Right renal pelvis (tissue), 4 donors: ENCODE results near the gene KRTAP10-7. TPM values are rescaled to one million over a fixed set of nuclear protein-coding genes. Genes with fewer than 3 reads are reported as not detected.
"Not testable (repeated sequence)": the region's sequence is repeated elsewhere in the genome, so short reads cannot be mapped to it uniquely, and the experiment has no call there.

Experiments used
- DNase-seq, 4 donors: peaks; one replicate each; pipeline ENCODE4 v3.0.0-alpha.2; 2013; ENCODE audit warnings: low read depth in 4 of 4, low spot score in 3 of 4, missing footprints in 1 of 4
- polyA plus RNA-seq, 4 donors: library from polyadenylated mRNA; unstranded; fragments of 120-200 nt; gene quantifications; one replicate each; pipeline ENCODE4 v1.2.1, GENCODE V29; 2013; ENCODE audit not compliant: insufficient read length in 4 of 4

The KRTAP10-7 gene
- polyA plus RNA-seq, 4 donors = not detected

- DNase-seq = no peak
Observed at GRCh38 chr21:44609193-44609592, 8.8 kb downstream of the KRTAP10-7 start.

GRCh38 chr21:44610157-44610843, 9.9 kb downstream of the KRTAP10-7 start:
- not testable (repeated sequence) for DNase-seq

GRCh38 chr21:44611551-44611950, 11.2 kb downstream of the KRTAP10-7 start:
- no peak for DNase-seq

- DNase-seq = no peak
Observed at GRCh38 chr21:44612029-44612486, 11.7 kb downstream of the KRTAP10-7 start, which contains the start of gene KRTAP10-8. KRTAP10-8 (plus strand) TSS chr21:44612079; CDS start chr21:44612101, 22 bp downstream.

- DNase-seq = no peak
Observed at GRCh38 chr21:44612669-44613229, 12.4 kb downstream of the KRTAP10-7 start.

- no peak for DNase-seq
Observed at GRCh38 chr21:44613386-44614155, 13.2 kb downstream of the KRTAP10-7 start.

- DNase-seq = no peak
Observed at GRCh38 chr21:44614161-44614631, 13.8 kb downstream of the KRTAP10-7 start.

DNA sequence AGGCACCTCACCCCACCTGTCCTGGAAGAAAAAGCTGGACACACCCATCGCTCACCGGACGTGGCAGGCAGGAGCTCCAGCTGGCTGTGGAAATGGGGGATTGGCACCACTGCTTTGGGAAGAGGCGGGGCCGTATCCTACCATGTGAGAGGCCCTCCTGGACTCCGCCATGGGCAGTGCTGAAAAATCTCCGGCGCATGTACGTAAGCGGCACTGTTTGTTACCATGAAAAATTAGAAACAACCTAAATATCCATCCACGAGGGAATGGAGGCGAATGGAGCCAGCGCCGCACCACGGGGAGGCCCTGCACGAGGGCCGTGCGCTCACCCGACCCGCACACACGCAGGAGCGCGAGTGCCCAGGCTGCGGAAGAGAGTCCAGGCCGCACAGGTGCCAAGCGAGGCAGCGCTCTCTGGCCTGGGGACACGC, 14.6 kb downstream of the KRTAP10-7 start:
- no peak for DNase-seq

DNA sequence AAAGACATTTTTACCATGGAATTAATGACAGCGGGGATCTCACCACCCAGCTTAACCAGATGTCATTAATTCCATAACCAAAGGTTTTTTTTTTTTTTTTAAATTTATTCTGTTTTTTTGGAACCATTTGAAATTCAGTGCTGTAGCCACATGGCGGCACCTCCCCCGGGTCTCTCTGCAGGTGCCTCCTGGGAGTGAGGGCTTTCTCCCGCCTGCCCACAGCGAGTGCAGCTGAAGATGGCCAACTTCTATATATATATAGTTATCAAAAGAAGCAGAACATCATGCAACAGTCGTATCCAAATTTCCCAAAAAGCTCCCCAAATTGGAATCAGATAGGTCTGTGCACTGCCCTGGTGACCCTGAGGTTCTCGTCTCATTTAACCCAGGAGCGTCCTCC, 15.1 kb downstream of the KRTAP10-7 start:
- DNase-seq = no peak

- DNase-seq = no peak
Observed at GRCh38 chr21:44615911-44616590, 15.7 kb downstream of the KRTAP10-7 start.

DNA sequence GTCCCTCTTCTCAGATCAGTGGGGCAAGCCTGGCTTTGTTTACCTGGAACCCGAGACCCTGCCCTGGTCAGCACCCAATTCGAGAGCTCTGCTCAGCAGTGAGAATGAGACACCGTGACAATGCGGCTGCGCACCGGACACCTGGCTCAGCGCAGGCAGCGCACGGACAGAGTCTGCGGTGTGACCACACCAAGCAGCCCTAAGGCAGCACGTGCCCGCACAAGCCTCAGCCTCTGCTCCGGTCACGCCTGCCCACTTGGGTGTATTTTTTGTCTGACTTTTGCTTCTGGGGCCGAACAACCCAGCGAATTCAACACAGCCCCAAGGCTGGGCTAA, 16.2 kb downstream of the KRTAP10-7 start:
- no peak for DNase-seq

DNA sequence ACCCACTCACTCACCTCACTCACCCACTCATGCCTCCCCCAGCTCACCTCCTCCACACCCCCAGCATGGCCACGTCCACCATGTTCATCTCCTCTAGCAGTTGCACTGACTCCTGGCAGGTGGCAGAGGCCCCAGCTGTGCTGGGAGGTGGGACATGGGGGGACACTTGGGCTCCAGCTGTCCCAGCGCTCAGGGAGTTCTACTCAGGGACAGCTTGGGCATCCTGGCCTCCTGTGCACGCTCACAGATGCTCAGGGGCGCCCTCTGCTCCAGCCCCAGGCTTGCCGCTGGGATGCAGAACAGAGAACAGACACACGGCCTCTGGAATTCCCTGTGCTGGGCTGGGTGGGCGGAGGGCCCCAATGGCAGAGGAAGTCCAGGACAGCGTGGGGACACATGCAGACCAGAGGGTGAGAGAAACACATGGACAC, 16.7 kb downstream of the KRTAP10-7 start:
- DNase-seq = no peak

- DNase-seq = no peak
Observed at GRCh38 chr21:44618504-44618903, 18.1 kb downstream of the KRTAP10-7 start.

DNA sequence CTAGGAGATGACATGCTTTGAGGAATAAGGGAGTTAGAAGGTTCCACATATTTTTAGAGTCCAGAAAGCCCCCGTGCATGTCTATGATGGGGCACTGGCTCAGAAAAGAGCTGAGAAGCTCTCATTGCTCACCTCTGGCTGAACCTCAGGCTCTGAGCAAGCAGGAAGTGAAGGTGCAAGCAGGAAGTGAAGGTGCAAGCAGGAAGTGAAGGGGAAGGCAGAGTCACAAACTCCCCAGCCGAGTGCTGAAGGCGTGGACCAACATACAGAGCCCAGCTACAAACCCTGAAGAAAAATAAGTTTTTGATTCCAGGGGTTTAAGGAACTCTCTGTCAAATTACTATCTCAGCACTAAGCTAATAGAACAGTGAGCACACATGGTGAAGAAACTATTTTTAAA, 18.5 kb downstream of the KRTAP10-7 start:
- no peak for DNase-seq

DNA sequence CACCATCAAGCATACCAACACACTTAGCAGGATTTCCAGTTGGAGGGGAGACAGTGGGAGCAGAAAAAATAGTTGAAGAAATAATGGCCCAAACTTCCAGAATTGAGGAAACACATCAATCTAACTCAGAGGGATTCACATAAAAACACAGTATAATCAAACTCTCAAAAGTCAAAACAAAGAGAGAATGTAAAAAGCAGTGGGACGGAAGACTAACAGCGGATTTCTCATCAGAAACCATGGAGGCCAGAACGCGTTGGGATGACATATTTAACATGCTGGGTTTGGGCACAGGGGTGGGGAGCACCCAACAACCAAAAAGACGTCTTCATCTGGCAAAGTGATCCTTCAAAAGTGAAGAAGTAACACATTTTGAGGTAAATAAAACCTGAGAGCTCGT, 19.5 kb downstream of the KRTAP10-7 start:
- DNase-seq = no peak

- DNase-seq = no peak
Observed at GRCh38 chr21:44623575-44623974, 23.2 kb downstream of the KRTAP10-7 start.

DNA sequence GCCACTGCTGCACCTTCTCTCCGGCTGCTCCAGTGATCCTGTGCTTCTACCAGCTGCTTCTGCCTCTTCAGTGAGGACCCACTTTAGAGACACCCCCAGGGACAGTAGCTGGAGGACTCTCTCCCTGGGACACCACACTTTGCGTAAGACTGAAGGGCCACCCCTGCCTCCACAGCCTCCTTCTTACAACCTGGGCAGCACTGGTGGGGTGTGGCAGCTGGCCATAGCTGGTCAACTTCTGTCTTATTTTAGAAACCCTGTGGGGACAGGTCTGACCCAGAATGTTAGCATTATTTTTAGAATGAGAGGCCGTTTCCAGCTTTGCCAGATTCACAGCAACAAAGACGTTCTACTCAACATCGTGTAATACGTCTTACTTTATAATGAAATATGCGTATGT, 25.4 kb downstream of the KRTAP10-7 start:
- DNase-seq = no peak

DNA sequence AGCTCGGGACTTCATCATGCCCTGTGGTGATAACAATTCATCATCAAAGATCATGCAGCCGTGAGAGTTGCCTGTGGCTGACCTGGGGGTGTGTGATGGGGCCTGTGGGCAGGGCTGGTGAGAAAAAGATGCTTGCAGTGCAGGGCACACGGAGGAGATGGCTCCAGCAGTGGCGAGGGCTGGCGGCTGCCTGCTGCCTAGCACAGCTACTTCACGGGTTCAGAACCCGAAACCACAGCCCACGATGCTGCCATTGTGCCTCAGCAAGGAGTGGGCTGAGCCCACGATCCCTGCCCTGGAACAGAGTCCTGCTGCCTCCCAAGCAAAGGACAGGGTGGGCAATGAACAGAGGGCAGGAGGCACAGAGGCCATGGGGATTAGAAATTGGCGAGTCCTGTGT, 25.9 kb downstream of the KRTAP10-7 start:
- DNase-seq = no peak

DNA sequence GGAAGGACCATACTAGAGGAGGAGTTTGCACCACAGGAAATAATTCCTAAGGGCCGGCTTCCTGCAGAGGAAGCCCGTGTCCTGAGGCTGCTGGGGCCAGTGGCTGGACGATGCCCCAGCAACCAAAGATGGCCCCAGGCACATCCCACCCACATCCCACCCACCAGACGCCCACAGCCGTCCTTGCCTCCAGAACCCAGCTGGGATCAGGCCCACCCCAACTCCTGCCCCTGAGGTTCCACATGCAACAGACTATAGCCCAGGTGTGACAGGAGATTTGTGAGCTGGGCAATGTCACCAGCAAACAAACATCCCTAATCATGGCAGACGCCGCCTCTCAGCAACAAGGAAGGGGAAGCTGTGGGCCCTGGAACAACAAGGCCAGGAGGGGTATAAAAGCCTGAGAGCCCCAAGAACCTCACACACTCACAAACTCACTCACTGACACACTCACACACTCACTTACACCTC, 26.3 kb downstream of the KRTAP10-7 start, which contains the start of gene KRTAP10-9:
KRTAP10-9 (plus strand) TSS at position 421 of the 471 bp plus-strand sequence. CDS start 79 bp downstream, outside the sequence.
- no peak for DNase-seq

- DNase-seq = not testable (repeated sequence)
Observed at GRCh38 chr21:44627181-44627822, 26.9 kb downstream of the KRTAP10-7 start.
